Mucosa of gallbladder (tissue), 1 donor: ENCODE results near the gene PTPN6. TPM values are rescaled to one million over a fixed set of nuclear protein-coding genes. Genes with fewer than 3 reads are reported as not detected.

ENCODE experiments used
- DNase-seq: peaks from one replicate; pipeline ENCODE4 v3.0.0-alpha.2; 2020; ENCODE audit warnings: low spot score
- total RNA-seq: library from RNA; stranded (reverse); gene quantifications from one replicate; pipeline ENCODE4 v1.2.1, GENCODE V29; 2021
- donor health status: DM: no; HTN: no; CAD: no.

PTPN6 gene
- total RNA-seq, 1 donor from 2014 or later: 66.4 TPM

GRCh38 chr12:6941782-6942181, 9.4 kb upstream of the PTPN6 start:
- DNase-seq: no peak

DNA sequence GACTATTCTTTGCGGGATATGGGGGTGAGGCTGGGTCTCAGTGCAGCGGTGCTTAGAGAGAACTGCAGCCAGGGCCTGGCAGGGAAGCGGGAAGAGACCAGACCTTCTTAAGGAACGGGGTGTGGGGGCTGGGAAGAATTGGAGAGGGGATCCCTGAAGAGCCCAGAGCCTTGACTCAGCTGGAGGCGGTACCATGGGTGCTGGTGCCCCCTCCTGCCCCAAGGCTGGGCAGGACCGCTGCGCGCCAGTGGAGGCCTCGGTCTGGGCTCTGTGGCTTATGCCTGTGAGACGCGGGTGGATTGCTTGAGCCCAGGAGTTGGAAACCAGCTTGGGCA, 8.9 kb upstream of the PTPN6 start:
- DNase-seq: no peak

DNA sequence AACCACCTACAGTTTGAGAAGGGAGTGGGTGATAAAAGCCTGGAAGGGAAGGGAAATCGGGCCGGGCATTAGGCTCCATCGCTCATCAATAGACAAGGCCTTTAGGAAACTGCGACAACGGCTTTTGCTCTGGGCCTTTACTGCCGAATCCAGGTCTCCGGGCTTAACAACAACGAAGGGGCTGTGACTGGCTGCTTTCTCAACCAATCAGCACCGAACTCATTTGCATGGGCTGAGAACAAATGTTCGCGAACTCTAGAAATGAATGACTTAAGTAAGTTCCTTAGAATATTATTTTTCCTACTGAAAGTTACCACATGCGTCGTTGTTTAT, 7.8 kb upstream of the PTPN6 start:
- peak; percentile 86 for DNase-seq

- DNase-seq: no peak
These were observed 7.3 kb upstream of the PTPN6 start, which contains the start of the genes C12orf57 and RNU7-1 for GRCh38 chr12:6943722-6944380. C12orf57 (plus strand) TSS chr12:6944022; CDS start chr12:6944122, 100 bp downstream. RNU7-1 (plus strand) TSS chr12:6943816.

GRCh38 chr12:6944381-6945186, 6.6 kb upstream of the PTPN6 start:
- DNase-seq: peak; percentile 94

- no peak for DNase-seq
These were observed 5.5 kb upstream of the PTPN6 start for GRCh38 chr12:6945613-6946012.

DNA sequence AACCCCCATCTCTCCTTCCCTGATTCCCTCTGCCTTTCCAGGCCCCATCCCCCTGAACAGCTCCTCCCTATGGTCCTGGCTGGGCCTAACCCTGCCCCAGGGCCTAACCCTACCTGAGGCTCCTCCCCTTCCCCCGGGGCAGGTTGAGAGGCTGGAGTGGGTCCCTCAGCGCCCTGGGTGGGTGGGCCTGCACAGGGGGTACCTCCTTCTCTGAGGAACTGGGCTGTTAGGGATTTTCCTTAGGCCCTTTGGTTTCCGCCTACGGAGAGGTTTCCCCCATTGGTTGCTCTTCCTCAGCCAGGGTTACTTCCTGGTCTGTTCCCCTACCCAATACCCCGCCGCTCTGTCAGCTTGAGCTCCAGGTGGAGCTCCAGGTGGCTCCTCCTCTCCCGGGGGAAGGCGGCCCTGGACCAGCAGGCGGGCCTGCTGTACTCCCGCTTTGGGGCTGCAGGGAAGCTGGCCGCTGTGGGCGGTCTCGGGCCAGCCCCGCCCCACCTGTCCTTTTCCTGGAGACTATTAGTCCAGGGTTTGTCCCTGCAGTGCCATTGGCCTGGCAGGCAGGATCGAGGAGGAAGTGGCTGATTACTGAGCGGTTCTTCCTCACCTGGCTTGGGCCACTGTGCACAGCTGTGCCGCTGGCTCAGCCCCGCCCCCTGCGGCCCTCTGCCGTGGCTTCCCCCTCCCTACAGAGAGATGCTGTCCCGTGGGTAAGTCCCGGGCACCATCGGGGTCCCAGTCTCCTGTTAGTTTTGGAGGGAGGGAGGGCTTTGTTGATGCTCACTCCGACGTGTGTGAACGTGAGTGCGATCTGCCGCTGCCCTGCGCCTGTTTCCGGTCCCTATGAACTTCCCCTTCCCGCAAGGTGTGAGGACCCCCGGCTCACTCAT, 4.9 kb upstream of the PTPN6 start:
- peak; percentile 92 for DNase-seq

GRCh38 chr12:6946920-6947374, 4.2 kb upstream of the PTPN6 start:
- no peak for DNase-seq

DNA sequence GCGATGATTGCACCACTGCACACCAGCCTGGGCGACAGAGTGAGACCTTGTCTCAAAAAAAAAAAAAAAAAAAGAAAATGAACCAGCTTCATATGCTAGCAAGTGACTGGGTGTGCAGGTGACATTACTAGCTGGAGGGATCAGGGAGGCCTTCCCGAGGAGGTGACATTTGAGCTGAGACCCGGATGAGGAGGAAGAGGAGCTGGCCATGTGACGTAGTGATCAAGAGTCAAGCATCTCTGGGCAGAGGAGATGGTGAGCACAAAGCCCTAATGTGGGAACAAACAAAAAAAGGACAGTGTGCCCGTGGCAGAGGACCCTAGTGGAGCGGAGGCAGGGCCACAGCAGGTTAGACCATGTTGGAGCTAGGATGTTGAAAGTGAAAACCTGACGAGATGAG, 3.5 kb upstream of the PTPN6 start:
- no peak for DNase-seq

DNA sequence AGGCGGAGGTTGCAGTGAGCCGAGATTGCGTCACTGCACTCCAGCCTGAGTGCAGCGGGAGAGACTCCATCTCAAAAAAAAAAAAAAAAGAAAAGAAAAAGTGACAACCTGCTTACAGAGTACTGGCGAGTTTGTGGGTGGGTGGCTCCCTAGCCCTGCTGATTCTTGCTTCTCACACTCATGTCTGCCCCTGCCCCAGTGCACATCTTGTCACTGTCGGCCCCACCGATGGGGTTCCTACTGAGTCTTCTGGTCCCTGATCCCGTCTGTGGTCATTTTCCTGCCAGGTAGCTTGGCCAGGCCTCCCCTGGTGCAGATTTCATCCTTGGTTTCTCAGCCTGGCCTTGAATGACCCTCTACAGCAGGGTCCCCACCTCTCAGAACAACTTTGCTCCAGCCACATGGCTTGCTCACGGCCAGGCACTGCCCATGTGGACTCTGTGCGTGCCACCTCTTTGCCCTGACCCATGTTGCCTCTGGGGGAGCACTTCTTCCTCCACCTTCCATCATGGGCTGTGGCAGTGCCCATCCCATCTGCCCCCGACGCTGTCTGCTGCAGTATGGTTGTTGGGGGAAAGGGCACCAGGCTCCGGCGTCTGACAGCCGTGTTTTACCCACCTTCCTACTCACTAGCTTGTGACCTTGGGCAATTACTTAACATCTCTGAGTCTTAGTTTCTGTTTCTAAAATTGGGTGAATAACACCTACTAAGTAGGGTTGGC, 2.1 kb upstream of the PTPN6 start:
- no peak for DNase-seq

DNA sequence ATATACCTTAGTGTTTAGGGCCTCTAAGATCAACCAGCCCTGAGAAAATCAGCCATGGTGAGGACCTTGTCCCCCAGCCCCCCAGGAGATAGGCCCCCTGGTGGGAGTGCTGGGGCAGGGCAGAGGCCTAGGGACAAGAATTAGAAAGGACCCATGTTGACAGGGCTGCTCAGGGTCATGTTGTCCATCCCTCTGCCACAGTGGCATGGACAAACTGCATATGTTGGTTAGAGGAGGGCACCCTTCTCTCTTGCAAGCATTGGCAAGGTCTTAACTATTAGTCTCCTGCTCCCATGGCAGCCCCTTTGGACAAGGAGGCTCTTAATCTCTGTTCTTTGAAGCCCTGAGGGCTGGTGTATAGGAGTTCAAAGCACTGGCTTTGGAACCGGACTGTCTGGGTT, 755 bp upstream of the PTPN6 start:
- DNase-seq: no peak

- DNase-seq: no peak
These were observed 480 bp downstream of the PTPN6 start for GRCh38 chr12:6951551-6952120.

GRCh38 chr12:6952121-6952862, 1.1 kb downstream of the PTPN6 start:
- DNase-seq: no peak

- DNase-seq: no peak
These were observed 1.8 kb downstream of the PTPN6 start for GRCh38 chr12:6952863-6953441.

- DNase-seq: peak; percentile 59
These were observed 2.5 kb downstream of the PTPN6 start for GRCh38 chr12:6953442-6954315.

GRCh38 chr12:6954316-6955107, 3.4 kb downstream of the PTPN6 start:
- no peak for DNase-seq

GRCh38 chr12:6955108-6956020, 4.2 kb downstream of the PTPN6 start:
- DNase-seq: no peak
